GM18517 (cell line): ENCODE data around the gene RBM25.

Experiments
- ATAC-seq: cut with Tn5 transposase; IDR thresholded peaks from one replicate; pipeline ENCODE4 v1.9.1; 2021; ENCODE audit warnings: mild to moderate bottlenecking, moderate library complexity; ENCODE audit not compliant: unreplicated experiment

The RBM25 gene

DNA sequence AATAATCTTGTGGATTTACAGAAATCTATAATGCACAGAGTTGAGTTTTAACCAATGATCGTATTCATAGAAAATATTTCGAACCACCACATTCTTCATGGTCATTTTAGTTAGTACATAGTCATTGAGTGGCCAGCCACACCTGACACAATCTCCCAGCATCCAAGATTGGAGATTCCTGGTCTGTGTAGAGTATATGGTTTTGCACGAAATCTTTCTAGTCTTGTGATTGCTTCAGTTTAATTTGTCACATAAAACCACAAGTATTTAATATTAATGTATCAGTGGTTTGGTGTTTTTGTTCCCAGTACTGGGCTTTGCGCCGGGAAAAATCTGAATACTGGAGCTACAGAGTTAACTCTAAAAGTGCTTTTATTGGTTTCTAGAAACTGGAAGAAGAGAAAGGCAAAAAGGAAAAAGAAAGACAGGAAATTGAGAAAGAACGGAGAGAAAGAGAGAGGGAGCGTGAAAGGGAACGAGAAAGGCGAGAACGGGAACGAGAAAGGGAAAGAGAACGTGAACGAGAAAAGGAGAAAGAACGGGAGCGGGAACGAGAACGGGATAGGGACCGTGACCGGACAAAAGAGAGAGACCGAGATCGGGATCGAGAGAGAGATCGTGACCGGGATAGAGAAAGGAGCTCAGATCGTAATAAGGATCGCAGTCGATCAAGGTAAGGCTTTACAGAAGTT lies 44.6 kb downstream of the RBM25 start:
- no peak for ATAC-seq

GRCh38 chr14:73105050-73105449 lies 46.7 kb downstream of the RBM25 start:
- ATAC-seq, result no peak

DNA sequence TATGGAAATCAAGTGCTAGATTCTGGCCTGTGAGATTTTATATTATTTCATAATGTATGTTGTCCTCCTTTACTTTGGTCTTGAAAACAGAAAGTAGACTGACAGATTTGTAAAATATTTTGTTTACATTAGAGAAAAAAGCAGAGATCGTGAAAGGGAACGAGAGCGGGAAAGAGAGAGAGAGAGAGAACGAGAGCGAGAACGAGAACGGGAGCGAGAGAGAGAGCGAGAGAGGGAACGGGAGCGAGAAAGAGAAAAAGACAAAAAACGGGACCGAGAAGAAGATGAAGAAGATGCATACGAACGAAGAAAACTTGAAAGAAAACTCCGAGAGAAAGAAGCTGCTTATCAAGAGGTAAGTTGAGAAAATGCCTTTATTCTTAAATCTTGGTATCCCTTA lies 47.4 kb downstream of the RBM25 start:
- no peak for ATAC-seq

DNA sequence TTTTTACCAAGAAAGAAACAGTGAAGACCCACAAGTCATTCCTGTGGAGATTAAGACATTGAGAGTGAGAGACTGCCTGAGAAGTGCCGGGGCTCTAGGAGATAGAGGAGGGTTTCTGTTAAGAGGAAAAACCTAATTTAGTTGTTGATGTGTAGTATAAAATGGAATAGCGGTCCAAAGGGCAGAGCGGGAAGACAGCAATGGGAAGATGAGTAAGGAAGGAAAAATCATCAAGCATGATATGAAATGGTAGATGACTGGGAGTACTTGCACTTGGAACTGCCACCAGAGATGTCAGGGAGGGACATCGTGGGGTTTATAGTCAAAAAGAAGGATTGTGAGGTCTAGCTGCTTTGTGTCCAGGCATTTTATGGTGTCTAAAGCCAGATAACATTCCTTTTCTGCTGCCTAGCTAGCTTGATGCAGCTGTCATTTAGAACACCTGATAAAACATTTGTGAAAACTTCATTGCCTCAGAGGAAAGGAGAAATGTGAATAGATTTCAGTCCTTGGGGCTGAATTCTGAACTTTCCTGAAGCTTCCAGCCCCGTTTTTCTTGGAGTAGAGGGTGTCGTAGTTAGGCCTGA lies 57.8 kb downstream of the RBM25 start:
- no peak for ATAC-seq

GRCh38 chr14:73124180-73124894 lies 66.0 kb downstream of the RBM25 start:
- ATAC-seq, result no peak

GRCh38 chr14:73125169-73125588 lies 66.8 kb downstream of the RBM25 start:
- ATAC-seq, result no peak

DNA sequence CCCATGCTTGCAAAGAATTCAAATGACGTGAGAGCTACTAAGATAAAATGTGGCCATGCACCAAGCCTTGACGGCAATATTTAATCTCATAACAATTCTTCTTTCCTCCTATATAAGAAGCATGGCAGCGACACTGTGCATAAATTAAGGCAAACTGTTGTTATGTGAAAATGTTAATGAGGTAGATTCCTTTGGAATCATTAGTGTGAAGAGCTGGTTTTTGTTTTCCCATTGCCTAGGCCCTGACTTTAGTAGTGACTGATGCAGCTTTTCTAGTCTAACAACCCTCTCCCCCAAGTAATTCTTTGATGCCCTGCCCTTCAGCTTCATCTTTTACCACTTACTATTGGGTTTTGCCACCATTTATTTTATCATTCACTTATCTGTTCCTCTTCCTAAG lies 67.4 kb downstream of the RBM25 start:
- no peak for ATAC-seq

- ATAC-seq, result no peak
These were observed 75.5 kb downstream of the RBM25 start for GRCh38 chr14:73133795-73134194.

GRCh38 chr14:73136085-73136386 lies 77.7 kb downstream of the RBM25 start:
- ATAC-seq, result no peak

DNA sequence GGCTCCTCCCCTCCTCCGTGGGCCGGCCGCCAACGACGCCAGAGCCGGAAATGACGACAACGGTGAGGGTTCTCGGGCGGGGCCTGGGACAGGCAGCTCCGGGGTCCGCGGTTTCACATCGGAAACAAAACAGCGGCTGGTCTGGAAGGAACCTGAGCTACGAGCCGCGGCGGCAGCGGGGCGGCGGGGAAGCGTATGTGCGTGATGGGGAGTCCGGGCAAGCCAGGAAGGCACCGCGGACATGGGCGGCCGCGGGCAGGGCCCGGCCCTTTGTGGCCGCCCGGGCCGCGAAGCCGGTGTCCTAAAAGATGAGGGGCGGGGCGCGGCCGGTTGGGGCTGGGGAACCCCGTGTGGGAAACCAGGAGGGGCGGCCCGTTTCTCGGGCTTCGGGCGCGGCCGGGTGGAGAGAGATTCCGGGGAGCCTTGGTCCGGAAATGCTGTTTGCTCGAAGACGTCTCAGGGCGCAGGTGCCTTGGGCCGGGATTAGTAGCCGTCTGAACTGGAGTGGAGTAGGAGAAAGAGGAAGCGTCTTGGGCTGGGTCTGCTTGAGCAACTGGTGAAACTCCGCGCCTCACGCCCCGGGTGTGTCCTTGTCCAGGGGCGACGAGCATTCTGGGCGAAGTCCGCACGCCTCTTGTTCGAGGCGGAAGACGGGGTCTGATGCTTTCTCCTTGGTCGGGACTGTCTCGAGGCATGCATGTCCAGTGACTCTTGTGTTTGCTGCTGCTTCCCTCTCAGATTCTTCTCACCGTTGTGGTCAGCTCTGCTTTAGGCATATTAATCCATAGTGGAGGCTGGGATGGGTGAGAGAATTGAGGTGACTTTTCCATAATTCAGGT lies 78.3 kb downstream of the RBM25 start, which contains the start of gene PSEN1:
Gene PSEN1 (plus strand): TSS at position 121 of the 839 bp plus-strand sequence. CDS start 11,513 bp downstream, outside the sequence.
- peak; percentile 78 for ATAC-seq

- no peak for ATAC-seq
These were observed 82.5 kb downstream of the RBM25 start for GRCh38 chr14:73140811-73141323.

DNA sequence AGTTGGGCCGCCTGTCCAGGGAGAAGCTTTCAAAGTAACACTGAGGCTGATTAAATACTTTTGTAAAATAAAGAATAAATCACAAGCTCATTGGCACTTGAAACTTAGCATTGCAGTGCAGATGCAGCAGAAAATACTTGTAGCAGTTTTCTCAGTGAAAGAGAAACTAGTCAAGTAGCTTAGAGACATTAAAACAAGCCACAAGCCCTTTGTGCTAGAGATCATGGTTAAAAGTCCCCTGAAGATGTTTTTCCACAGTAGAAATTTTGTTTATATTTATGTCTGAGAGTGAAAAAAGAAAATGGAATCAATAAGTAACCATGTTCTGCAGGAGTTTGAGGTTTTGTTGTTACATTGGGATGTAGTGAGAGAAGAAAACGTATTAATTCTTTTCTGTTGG lies 83.9 kb downstream of the RBM25 start:
- ATAC-seq, result no peak

DNA sequence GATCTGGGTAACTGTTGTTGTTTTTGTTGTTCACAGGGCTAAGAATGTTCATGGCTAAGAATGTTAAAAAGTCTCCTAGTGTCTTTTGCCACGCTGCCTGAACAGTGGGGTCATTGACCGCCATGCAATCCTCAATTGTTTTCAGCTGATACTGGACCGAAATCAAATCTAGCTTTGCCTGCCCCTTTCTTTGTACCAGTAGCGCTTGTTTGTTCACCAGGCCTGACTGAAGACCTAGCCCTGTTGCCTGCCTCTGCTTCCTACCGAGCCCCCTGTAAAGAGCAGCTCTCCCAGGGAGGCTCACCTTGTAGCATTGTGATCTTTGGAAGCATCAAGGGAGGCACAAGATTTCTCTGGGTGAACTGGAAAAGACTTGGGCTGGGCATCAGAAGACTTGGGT lies 84.7 kb downstream of the RBM25 start:
- no peak for ATAC-seq

- no peak for ATAC-seq
These were observed 85.3 kb downstream of the RBM25 start for GRCh38 chr14:73143617-73144016.

GRCh38 chr14:73145371-73145770 lies 87.0 kb downstream of the RBM25 start:
- ATAC-seq, result no peak

GRCh38 chr14:73146111-73146510 lies 87.8 kb downstream of the RBM25 start:
- no peak for ATAC-seq

DNA sequence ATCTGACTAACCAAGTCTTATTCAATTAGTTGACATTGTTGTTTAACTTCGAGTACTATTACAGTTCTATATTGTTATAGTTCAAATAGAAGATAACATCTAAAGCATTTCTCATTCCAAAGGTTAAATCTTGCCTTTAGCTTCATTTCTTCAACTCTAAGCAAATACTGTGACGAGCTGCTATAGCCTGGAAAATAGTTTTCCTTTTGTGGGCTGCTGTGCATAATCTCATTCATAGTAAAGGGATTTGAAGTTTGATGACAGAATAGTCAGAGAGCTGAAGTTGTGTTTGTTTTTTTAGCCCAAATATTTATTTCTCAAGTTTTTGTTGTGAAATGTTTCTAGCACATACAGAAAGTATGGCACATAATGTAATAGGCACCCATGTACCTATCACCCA lies 91.4 kb downstream of the RBM25 start:
- no peak for ATAC-seq

- no peak for ATAC-seq
These were observed 94.9 kb downstream of the RBM25 start for GRCh38 chr14:73153272-73153671.

GRCh38 chr14:73162251-73162650 lies 103.9 kb downstream of the RBM25 start:
- no peak for ATAC-seq

DNA sequence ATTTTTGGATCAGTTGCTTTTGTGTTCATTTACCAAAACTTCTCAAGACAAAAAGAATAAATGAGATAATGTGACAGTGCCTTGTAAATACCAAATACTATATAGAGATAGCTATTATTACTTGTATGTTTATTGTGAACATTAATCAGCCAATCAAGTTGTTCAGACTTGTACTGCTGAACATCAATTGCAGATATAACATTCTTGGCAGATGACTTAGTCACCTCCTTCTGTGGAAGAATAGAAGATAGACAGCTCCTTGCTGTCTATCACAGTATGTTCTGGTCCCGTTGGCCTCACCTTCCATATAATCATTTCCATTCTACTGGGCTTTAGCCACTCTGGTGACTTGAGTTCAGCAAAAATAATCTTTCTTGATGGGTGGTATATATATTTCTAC lies 108.1 kb downstream of the RBM25 start:
- ATAC-seq, result no peak

- no peak for ATAC-seq
These were observed 109.4 kb downstream of the RBM25 start for GRCh38 chr14:73167727-73168126.
